ENCODE data around the gene EFHD1.
A peak's percentile ranks its signal among the peaks of the same experiment; 100 is the strongest.
"Not testable (repeated sequence)": the region's sequence is repeated elsewhere in the genome, so short reads cannot be mapped to it uniquely, and the experiment has no call there.

The EFHD1 gene

GRCh38 chr2:232621186-232621585 lies 12.2 kb upstream of the EFHD1 start:
- no peak for DNase-seq (ENCODE audit: low spot score)

- no peak for DNase-seq (ENCODE audit: low spot score)
Observed at GRCh38 chr2:232622563-232622962, 10.8 kb upstream of the EFHD1 start.

- DNase-seq (ENCODE audit: low spot score) = no peak
Observed at GRCh38 chr2:232623768-232624765, 9.3 kb upstream of the EFHD1 start.

GRCh38 chr2:232626584-232626983 lies 6.8 kb upstream of the EFHD1 start:
- no peak for DNase-seq (ENCODE audit: low spot score)

GRCh38 chr2:232628466-232629128 lies 4.8 kb upstream of the EFHD1 start:
- no peak for DNase-seq (ENCODE audit: low spot score)

- DNase-seq (ENCODE audit: low spot score) = no peak
Observed at GRCh38 chr2:232629129-232629475, 4.3 kb upstream of the EFHD1 start.

GRCh38 chr2:232632229-232632903 lies 1.0 kb upstream of the EFHD1 start:
- no peak for DNase-seq (ENCODE audit: low spot score)

GRCh38 chr2:232632904-232633412 lies 446 bp upstream of the EFHD1 start:
- no peak for DNase-seq (ENCODE audit: low spot score)

GRCh38 chr2:232634206-232635150 lies 1.1 kb downstream of the EFHD1 start:
- peak; percentile 17 for DNase-seq (ENCODE audit: low spot score)

GRCh38 chr2:232635376-232635775 lies 2.0 kb downstream of the EFHD1 start:
- DNase-seq (ENCODE audit: low spot score) = not testable (repeated sequence)

GRCh38 chr2:232635820-232636219 lies 2.4 kb downstream of the EFHD1 start:
- no peak for DNase-seq (ENCODE audit: low spot score)

GRCh38 chr2:232636788-232637420 lies 3.5 kb downstream of the EFHD1 start:
- no peak for DNase-seq (ENCODE audit: low spot score)

- DNase-seq (ENCODE audit: low spot score) = no peak
Observed at GRCh38 chr2:232637866-232638583, 4.6 kb downstream of the EFHD1 start.

GRCh38 chr2:232641153-232641848 lies 7.9 kb downstream of the EFHD1 start:
- no peak for DNase-seq (ENCODE audit: low spot score)

- DNase-seq (ENCODE audit: low spot score) = no peak
Observed at GRCh38 chr2:232643147-232643425, 9.7 kb downstream of the EFHD1 start.

- DNase-seq (ENCODE audit: low spot score) = no peak
Observed at GRCh38 chr2:232643813-232644347, 10.5 kb downstream of the EFHD1 start.

- DNase-seq (ENCODE audit: low spot score) = no peak
Observed at GRCh38 chr2:232645061-232645460, 11.7 kb downstream of the EFHD1 start.

GRCh38 chr2:232646726-232647125 lies 13.3 kb downstream of the EFHD1 start:
- DNase-seq (ENCODE audit: low spot score) = no peak

- DNase-seq (ENCODE audit: low spot score) = no peak
Observed at GRCh38 chr2:232647261-232647660, 13.9 kb downstream of the EFHD1 start.

GRCh38 chr2:232649033-232649432 lies 15.6 kb downstream of the EFHD1 start:
- DNase-seq (ENCODE audit: low spot score) = no peak
